Measurements from ENCODE around the gene ST6GALNAC3.

ST6GALNAC3 gene

GRCh38 chr1:76543495-76543894, 468.9 kb downstream of the ST6GALNAC3 start:
- DNase-seq: no peak

GRCh38 chr1:76546354-76546933, 471.9 kb downstream of the ST6GALNAC3 start:
- DNase-seq: no peak

- DNase-seq: no peak
These were observed 473.4 kb downstream of the ST6GALNAC3 start for GRCh38 chr1:76547916-76548315.

GRCh38 chr1:76548513-76549100, 474.1 kb downstream of the ST6GALNAC3 start:
- no peak for DNase-seq

- DNase-seq: no peak
These were observed 479.7 kb downstream of the ST6GALNAC3 start for GRCh38 chr1:76554283-76554682.

GRCh38 chr1:76562292-76562691, 487.7 kb downstream of the ST6GALNAC3 start:
- no peak for DNase-seq

GRCh38 chr1:76568573-76569238, 494.2 kb downstream of the ST6GALNAC3 start:
- DNase-seq: no peak

GRCh38 chr1:76571248-76571647, 496.7 kb downstream of the ST6GALNAC3 start:
- DNase-seq: no peak

GRCh38 chr1:76572229-76572628, 497.7 kb downstream of the ST6GALNAC3 start:
- no peak for DNase-seq

GRCh38 chr1:76576876-76577524, 502.5 kb downstream of the ST6GALNAC3 start:
- DNase-seq: no peak

- no peak for DNase-seq
These were observed 503.1 kb downstream of the ST6GALNAC3 start for GRCh38 chr1:76577525-76578185.

- no peak for DNase-seq
These were observed 505.7 kb downstream of the ST6GALNAC3 start for GRCh38 chr1:76580206-76580605.

GRCh38 chr1:76581712-76582111, 507.2 kb downstream of the ST6GALNAC3 start:
- no peak for DNase-seq

- DNase-seq: no peak
These were observed 508.8 kb downstream of the ST6GALNAC3 start for GRCh38 chr1:76583235-76583868.

GRCh38 chr1:76583875-76584477, 509.4 kb downstream of the ST6GALNAC3 start:
- no peak for DNase-seq

GRCh38 chr1:76585980-76586674, 511.6 kb downstream of the ST6GALNAC3 start:
- no peak for DNase-seq

- no peak for DNase-seq
These were observed 512.7 kb downstream of the ST6GALNAC3 start for GRCh38 chr1:76587212-76587611.

GRCh38 chr1:76591461-76591860, 516.9 kb downstream of the ST6GALNAC3 start:
- DNase-seq: no peak

- DNase-seq: no peak
These were observed 517.4 kb downstream of the ST6GALNAC3 start for GRCh38 chr1:76591963-76592362.

GRCh38 chr1:76593141-76593540, 518.6 kb downstream of the ST6GALNAC3 start:
- DNase-seq: no peak

GRCh38 chr1:76593618-76594017, 519.1 kb downstream of the ST6GALNAC3 start:
- no peak for DNase-seq

GRCh38 chr1:76595024-76595423, 520.5 kb downstream of the ST6GALNAC3 start:
- no peak for DNase-seq

All from stimulated activated CD4-positive, alpha-beta T cell treated with anti-CD3 and anti-CD28 coated beads, Interleukin-4, amount 100 ng/mL, for 24 hours (primary cell).